ENCODE data around the gene KDM6B. TPM values are rescaled to one million over a fixed set of nuclear protein-coding genes. Genes with fewer than 3 reads are reported as not detected.

KDM6B gene
- total and polyA plus RNA-seq, 9 of the 15 experiments (the other 6 are each of a cell fraction or from before 2014, with no cell fraction given), result 0.01 to 22.9 (median 2.2) TPM

DNA sequence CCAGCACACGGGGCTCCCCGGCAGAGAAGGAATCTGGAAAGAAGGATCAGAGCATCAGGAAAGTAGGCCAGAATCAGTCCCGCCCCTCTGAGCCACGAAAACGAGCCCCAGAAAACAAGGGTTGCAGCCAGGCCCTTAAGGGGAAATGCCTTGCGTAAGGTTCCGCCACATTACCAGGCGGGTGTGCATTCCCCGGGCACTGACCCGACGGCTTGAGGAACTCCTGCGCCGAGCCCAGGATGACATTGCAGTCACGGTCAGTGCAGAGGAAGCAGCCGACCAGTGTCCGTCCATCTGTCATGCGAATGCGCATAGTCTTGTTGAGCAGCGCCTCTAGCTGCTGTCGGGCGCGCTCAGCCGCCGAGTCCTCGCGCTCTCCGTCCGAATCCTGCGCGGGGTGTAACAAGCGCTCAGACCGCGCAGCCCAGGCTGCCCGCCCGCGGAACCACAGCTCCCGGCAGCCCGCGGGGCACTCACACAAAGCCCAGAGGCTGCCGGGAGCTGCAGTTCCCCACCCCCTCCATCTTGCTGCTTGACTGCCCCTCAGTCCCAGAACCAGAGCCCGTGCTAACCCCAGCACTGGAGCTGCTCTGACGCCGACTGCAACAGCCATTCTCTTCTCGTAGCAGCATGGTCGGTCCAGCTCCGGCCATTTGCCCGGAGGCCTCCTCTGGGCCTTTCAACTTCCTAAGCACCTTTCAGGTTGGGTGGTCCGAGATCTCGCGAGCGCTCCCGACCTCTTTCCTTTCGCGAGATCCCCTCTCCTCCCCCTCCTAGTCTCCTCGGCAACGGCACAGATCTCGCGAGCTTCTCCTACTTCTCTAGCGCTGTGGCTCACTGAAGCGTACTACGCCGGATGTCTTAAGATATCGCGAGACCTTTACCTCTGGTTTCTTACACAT lies 23.0 kb downstream of the KDM6B start, which contains the start of gene NAA38 (continued):
- 0 out of 2 replicates have a peak, but pooled peaks have one; percentile 44 for TF ChIP-seq CBX1 (IDR thresholded peaks at IDR 0.05; ENCODE audit: low read depth)
- TF ChIP-seq, protein P1, sequence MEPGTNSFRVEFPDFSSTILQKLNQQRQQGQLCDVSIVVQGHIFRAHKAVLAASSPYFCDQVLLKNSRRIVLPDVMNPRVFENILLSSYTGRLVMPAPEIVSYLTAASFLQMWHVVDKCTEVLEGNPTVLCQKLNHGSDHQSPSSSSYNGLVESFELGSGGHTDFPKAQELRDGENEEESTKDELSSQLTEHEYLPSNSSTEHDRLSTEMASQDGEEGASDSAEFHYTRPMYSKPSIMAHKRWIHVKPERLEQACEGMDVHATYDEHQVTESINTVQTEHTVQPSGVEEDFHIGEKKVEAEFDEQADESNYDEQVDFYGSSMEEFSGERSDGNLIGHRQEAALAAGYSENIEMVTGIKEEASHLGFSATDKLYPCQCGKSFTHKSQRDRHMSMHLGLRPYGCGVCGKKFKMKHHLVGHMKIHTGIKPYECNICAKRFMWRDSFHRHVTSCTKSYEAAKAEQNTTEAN (CRISPR knock-in tag; IDR thresholded peaks at IDR 0.05), result no peak
- peak; percentile 95 for TF ChIP-seq RFX1 (IDR thresholded peaks at IDR 0.05)
- TF ChIP-seq FOSL1 (tag; conservative IDR thresholded peaks at IDR 0.05), result peak; percentile 39; the same call in 1 of the 2 replicates
- TF ChIP-seq KAT7 (CRISPR knock-in tag; IDR thresholded peaks at IDR 0.05; ENCODE audit: borderline replicate concordance), result peak; percentile 83
- no peak for TF ChIP-seq RBM39 (optimal IDR thresholded peaks at IDR 0.05; ENCODE audit: low read depth, low read length)
- TF ChIP-seq NCOR1 (IDR thresholded peaks at IDR 0.05), result no peak; the same call in 1 of the 2 replicates
- TF ChIP-seq ZBTB7A (IDR thresholded peaks at IDR 0.05; ENCODE audit: borderline replicate concordance, control insufficient read depth, low read depth, low read length), result peak; percentile 68; the same call in 1 of the 2 replicates
- peak; percentile 81 for TF ChIP-seq MAFF (IDR thresholded peaks at IDR 0.05; ENCODE audit: low read length)
- TF ChIP-seq HDAC3 (IDR thresholded peaks at IDR 0.05; ENCODE audit: borderline replicate concordance, partially characterized antibody), result peak; percentile 63
- TF ChIP-seq BRD4 (IDR thresholded peaks at IDR 0.05), result no peak; the same call in 1 of the 2 replicates
- no peak for TF ChIP-seq ZNF133 (CRISPR knock-in tag; IDR thresholded peaks at IDR 0.05)
- TF ChIP-seq NRF1 (conservative IDR thresholded peaks at IDR 0.05 in 1 of 2, IDR thresholded peaks at IDR 0.05 in 1 of 2), result peak; percentile 95 to 96
- TF ChIP-seq RERE (CRISPR knock-in tag; IDR thresholded peaks at IDR 0.05; ENCODE audit: borderline replicate concordance), result no peak
- TF ChIP-seq NKRF (IDR thresholded peaks at IDR 0.05; ENCODE audit: borderline replicate concordance), result peak; percentile 57; the same call in 1 of the 2 replicates
- no peak for TF ChIP-seq ELK3 (CRISPR knock-in tag; IDR thresholded peaks at IDR 0.05)

Data from K562 (cell line).